ENCODE measurements around the gene CDKL4.
"Not testable (repeated sequence)": the region's sequence is repeated elsewhere in the genome, so short reads cannot be mapped to it uniquely, and the experiment has no call there.

Gene CDKL4

DNA sequence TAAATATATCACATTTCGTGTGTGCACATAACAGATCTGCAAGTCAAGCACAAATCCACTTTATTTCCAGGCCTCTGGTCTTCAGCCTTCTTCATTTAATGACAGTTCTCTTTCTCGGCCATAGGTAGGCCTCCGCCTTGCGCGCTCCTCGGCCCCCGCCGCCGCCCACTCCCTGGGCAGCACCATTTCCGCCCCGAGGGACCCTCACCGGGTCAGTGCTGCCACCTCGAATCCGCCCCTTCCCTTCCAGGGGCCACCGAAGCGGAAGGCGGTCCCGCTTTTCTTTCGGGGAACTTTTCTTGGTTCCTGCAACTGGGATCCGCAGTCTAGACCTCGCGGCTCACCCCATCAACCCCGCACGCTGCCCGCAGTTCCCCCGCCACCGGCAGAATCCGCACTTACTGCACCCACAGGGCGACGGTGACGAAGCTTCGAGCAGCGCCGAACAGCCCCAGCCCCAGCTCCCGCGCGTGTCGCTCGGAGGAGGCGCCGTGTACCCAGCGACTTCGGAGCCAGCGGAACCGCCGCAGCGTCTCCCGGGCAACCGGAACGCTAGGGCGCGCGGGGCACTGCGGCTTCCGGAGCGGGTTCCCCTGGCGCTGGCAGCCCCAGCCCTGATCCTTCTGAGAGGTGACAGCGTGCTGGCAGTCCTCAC is at the start of gene CDKL4:
Gene CDKL4, minus strand, starts transcription at position 502 of the 655 bp plus-strand sequence.
- DNase-seq, result peak; percentile 2

DNA sequence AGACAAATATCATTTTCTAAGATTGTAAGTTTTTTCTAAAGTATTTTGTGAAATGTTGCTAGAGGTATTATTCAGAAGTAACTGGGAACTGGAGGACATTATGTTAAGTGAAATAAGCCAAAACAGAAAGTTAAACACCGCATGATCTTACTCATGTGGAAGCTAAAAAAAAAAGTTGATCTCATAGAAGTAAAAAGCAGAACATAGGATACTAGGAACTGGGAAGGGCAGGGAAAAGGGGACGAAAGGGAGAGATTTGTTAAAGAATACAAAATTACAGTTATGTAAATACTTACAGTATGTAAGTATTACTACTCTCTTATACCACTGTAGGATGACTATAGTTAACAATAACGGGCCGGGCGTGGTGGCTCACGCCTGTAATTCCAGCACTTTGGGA is 46.7 kb upstream of the CDKL4 start:
- DNase-seq, result no peak

DNA sequence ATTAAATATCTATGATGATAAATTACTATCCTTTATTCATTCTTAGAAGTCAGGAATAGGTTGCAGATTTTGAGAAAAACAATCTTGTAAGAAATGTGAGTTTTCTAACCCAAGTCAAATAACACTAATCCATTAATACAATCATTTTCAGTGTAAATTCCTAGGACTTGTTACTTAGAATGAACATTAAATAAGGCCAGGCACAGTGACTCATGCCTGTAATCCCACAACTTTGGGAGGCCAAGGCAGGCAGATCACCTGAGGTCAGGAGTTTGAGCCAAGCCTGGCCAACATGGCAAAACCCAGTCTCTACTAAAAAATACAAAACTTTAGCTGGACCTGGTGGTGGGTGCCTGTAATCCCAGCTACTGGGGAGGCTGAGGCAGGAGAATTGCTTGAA is 45.8 kb upstream of the CDKL4 start:
- no peak for DNase-seq

DNA sequence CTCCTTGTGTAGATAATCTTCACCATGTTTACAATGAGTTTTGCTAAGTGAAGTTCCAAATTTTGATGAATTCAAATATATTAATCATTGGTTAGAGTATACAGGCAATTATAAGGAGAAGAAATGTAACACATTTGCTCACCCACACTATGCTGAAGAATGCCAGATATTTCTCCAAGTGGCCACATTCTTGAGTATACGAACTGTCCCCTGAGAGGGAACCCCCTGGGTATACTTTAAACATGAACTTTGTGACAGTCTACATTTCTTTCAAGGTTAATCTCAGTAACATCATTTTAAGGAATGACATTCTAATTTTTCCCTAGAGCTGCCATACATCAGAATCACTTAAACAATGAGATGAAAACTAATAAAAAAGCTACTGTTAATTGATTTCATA is 39.8 kb upstream of the CDKL4 start:
- DNase-seq, result no peak

DNA sequence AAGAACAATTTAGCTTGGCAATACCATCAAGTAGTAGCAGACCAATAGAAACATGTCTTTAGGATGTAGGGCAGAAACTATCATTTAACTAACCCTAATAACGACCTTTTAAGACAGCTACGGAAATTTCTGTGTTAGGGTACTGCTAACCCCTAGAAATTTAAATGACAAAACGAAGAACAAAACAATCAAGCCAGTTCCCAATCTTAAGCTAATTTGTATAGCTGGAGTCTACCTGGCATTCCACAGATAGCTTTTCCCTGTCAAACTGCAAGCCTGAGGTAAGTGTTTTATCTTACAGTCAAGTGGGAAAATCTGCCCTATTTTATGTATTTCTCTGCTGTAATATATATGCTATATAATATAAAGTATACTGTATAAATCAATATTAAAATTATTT is 37.6 kb upstream of the CDKL4 start:
- DNase-seq, result no peak

DNA sequence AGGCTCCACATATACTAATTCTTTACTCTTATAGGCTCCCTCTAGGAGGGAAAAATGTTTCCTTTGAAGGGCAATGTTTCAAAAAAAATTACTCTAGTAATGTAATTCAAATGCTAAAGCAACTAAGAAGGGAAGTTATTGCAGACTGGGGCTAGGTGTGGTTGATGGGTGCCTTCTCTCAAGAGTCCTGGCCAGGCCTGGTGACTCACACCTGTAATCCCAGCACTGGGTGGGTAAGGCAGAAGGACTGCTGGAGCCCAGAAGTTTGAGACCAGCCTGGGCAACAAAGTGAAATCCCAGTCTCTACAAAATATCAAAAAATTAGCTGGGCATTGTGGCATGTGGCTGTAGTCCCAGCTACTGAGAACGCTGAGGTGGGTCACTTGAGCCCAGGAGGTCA is 31.2 kb upstream of the CDKL4 start:
- DNase-seq, result no peak

DNA sequence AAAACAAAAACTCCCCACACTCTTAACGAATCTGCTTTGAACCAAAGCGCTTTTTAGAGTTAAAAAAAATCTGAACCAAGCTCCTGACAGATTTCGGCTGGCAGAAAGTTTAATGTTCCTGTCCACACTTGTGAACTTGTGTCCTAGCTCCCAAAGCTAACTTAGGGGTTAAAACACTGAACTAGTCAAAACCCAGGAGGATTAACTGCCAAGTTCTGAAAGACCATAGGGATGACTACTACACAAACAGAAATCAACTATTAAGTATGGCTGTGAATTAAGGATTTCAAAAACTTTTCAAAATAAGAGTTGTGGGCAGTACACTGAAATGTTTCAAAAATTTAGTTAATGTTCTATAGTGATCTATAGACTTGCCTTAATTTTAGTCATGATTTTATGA is 26.2 kb upstream of the CDKL4 start:
- no peak for DNase-seq

DNA sequence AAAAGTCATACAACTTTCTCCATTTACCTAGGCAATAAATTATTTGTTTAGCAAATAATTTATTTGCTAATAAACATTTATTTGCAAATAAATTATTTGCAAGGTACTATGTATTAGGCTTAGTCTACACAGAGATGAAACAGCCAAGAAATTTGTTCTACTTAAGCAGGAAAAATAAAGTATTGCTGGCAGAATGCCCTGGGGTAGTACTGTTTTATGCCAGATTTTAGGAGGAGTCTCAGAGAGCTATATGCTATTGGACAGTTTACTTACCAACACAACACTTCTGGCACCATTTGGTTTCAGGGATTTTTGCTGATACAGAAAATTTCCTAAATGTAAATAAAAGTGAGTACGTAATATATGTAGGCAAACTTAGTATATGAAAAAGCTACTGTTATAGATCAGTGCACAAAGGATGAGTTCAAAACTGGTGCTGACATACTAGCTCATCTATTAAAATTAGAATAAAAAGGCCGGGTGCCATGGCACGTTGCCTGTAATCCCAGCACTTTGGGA is 23.2 kb upstream of the CDKL4 start:
- DNase-seq, result no peak

DNA sequence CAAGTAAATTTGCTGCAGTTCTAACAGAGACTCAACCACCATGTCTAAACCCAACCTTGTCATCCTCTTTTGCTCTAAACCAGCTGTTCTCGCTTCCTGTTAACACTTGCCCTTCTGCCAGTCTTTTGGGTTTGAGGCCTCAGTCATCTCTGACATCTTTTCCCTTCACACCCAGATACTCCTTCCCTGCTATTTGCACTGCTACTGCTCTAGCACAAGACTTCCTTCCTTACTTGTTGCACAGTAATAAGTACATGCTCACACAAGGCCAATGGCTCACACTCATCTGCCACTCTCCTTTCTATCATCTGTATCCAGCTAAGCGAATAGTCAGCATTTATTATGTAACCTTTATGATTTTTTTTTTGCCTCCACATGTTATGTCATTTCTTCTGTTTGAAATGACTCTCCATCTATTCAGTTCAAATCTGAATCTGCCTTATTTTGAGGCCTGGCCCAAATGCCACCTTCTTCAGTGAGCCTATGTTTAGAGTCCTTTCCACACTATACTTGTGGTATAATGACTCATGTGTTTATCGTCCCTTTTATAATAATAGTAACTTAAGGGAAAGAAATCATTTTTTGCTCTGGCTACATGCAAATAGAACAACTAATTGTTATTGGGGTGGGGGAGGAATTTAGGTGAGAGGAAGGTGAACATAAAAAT is 22.5 kb upstream of the CDKL4 start:
- no peak for DNase-seq

DNA sequence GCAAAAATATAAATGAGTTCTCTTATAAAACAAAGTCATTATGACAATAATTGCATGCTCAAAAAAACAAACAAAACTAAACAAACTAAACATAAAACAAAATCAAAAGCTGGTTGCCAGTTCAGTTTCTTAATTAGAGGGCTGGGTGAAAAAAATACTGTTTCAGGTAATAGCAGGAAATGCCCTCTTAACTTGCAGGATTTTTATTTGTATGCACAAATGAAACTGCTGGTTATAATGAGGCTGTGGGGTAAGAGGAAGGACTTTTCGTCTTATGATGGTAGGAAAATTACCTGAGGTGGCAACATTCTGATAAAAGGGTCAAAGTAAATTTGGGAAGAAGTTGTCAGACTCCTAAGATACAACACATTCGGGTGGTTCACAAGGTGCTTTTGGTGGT is 21.5 kb upstream of the CDKL4 start:
- no peak for DNase-seq

DNA sequence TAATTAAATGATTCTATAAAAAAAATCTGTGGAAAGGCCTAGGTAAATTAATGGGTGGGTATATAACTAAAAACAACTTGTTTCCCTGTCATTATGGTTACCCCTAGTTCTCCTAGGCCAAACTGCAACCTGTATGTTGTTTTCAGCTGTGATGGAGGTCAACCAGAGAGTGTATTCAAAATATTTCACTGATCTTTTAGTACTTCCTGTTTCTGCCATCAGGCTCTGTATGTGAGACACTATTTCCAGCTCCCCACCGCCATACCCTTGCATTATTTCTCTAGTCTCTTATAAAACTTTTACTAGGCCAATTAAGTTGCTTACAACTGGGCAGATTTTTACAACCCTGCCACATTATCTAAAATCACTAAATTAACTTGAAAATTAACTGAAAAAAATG is 21.0 kb upstream of the CDKL4 start:
- no peak for DNase-seq

DNA sequence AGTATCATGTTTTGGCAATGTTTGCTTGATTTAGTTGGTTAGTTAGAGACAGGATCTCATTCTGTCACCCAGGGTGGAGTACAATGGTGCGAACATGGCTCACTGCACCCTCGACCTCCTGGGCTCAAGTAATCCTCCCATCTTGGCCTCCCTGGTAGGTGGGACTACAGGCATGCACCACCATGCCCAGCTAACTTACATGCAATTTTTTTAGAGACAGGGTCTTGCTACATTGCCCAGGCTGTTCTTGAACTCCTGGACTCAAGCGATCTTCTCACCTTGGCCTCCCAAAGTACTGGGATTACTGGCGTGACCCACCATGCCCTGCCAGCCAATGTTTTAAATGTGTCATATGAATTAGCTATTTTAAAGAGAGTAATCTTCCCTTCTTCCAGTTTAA is 16.3 kb upstream of the CDKL4 start:
- DNase-seq, result no peak

DNA sequence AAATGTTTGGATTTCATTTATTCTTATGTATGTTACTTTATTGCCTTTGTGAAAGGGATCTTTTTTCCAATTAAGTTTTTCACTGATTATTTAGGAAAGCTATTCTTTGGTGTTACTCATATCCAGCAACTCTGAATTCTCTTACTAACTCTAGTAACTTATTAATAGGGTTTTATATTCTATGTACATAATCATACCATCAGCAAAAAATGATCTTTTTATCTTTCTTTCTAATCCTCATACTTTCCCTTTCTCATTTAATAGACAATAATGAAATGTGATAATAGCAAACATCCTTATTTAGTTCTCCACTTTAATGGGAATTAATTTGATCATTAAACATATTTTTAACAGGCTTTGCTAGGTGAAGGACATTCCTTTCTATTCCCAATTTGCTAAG is 12.3 kb upstream of the CDKL4 start:
- no peak for DNase-seq

DNA sequence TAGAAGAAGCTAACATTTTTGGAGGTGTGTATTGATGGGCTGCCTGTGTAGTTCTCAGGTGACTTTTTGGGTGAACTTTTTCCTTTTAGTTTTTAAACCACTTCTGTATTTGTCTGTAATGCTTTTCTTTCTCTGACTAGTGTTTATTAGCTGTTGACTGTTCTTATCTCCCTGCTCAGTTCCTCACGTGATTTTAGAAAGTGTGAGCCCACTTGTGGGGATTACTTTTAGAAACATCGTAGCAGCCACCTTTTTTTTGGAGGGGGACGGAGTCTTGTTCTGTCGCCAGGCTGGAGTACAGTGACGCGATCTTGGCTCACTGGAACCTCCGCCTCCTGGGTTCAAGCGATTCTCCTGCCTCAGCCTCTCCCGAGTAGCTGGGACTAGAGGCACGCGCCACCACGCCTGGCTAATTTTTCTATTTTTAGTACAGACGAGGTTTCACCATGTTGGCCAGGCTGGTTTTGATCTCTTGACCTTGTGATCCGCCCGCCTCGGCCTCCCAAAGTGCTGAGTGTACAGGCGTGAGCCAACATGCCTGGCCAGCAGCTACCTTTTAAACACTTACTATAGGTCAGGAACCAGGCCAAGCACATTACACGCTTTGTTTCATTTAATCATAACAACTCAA is 9.2 kb upstream of the CDKL4 start:
- DNase-seq, result no peak

DNA sequence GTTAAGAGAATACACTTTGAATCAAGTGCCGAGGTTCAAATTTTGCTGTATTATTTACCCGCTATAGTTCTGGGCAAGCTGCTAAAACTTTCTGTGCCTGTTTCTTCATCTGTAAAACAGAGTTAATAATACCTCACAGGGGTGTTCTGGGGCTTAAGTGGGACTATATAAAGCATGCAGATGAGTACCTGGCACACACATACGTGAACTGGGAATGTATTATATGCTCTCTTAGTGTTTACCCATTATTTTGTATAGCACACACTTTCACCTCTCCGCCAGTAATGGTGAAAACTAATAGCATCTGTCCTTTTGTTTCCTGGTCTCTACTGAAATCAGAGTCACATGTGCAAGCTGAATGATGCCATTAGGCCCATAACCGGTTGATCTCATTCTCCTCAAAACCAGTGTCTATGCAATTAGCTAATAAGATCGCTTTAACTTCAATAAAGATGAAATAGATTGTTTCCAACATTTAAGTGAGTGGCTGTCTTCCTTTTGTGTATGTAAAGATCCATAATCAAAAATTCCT is 3.8 kb upstream of the CDKL4 start:
- no peak for DNase-seq

DNA sequence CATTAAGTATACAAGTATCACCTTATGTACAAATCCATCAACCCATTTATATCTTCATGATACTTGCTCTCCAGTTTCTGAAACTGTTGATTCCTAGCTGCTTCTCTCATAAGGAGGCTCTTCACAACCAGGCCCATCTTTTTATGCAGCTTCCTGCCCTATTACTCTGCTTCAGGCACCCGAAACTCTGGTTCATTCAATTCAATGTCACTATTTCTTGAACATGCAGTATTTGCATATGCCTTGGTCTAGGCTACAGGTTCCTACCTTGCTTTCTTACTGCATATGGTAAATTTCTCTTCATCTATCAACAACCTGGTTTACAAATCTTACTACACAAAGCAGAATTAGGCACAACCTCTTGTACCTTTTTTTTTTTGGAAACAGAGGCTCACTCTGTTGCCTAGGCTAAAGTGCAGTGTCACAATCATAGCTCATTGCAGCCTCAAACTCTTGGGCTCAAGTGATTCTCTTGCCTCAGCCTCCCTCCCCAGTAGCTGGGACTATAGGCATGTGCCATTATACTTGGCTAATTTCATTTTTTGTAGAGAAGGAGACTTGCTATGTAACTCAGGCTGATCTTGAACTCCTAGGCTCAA is 2.7 kb upstream of the CDKL4 start:
- no peak for DNase-seq

DNA sequence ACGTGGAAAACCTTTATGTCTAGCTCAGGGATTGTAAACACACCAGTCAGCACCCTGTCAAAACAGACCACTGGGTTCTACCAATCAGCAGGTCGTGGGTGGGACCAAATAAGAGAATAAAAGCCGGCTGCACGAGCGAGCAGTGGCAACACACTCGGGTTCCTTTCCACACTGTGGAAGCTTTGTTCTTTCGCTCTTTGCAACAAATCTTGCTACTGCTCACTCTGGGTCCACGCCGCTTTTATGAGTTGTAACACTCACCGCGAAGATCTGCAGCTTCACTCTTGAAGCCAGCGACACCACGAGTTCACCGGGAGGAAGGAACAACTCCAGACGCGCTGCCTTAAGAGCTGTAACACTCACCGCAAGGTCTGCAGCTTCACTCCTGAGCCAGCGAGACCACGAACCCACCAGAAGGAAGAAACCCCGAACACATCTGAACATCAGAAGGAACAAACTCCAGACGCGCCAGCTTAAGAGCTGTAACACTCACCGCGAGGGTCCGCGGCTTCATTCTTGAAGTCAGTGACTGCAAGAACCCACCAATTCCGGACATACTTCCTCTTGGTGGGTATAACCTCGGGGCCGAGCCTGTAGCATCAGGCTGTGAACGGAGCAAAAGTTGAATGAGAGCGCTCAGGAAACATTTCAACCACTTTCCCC is 1.3 kb upstream of the CDKL4 start:
- DNase-seq, result not testable (repeated sequence)

DNA sequence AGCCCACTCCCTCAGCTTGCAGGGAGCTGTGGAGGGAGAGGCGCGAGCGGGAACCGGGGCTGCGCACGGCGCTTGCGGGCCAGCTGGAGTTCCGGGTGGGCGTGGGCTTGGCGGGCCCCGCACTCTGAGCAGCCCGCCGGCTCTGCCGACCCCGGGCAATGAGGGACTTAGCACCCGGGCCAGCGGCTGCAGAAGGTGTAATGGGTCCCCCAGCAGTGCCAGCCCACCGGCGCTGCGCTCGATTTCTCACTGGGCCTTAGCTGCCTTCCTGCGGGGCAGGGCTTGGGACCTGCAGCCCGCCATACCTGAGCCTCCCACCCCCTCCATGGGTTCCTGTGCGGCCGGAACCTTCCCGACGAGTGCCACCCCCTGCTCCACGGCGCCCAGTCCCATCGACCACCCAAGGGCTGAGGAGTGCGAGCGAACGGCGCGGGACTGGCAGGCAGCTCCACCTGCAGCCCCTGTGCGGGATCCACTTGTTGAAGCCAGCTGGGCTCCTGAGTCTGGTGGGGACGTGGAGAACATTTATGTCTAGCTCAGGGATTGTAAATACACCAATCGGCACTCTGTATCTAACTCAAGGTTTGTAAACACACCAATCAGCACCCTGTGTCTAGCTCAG is 582 bp upstream of the CDKL4 start:
- not testable (repeated sequence) for DNase-seq

DNA sequence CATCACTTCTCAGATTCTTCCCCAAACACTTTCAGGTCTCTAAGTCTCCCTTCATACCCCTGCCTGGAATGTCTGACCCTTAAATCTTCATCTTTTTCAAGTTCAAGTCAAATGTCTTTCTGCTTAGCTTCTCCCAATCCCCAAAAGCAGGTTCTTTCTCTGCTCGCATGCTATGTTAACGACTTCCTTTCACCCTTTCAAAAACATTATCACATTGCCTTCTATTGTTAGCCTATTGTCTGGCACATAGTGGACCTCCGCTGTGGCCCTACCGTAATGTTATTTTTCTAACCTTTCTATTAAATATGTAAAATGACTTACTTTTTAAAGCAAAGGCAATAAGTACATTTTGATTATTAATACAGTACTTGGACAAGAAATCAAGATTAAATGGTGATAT is 2.2 kb downstream of the CDKL4 start:
- no peak for DNase-seq

DNA sequence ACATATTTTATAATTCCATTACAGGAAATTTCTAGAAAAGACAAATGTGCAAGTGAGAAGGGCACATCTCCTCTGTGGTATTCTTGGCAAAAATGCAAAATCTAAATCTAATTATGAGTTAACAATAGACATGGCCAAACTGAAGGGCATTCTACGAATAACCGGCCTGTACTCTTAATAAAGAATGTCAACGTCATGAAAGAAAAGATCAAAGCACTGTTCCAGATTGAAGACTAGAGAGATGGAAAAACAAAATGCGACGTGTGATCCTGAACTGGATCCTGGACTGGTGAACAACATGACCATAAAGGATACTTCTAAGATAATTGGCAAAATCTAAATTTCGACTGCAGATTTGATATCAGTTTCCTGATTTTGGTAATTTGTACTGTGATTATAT is 3.0 kb downstream of the CDKL4 start:
- no peak for DNase-seq

DNA sequence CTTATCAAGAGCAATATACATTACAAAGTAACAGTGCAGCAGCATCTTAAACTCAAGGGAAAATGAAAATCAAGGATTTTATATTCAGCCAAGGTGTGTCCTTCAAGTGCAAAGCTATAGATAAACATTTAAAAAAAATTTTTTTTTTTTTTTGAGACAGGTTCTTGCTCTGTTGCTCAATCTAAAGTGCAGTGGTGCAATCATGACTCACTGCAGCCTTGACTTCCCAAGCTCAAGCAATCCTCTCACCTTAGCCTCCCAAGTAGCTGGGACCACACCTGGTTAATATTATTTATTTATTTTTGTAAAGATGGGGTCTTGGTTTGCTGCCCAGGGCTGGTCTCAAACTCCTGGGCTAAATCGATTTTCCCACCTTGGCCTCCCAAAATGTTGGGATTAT is 9.0 kb downstream of the CDKL4 start:
- DNase-seq, result no peak

DNA sequence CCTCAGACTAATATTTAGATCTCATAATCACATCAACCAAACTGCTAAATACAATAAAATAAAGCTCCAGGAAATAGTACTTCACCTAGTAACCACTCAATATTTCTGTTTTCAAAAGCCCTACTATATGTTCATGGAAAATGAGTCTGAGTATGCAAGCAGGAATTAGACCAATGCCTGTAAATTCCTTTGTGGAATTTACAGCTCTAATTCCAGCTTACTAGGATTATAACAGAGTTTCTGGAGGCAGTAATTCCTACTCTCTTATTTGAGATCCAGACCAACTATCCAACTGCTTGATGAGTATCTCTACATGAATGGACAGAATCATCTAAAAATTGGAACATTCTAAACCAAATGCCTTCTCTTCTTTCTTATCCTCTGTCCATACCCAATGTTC is 11.6 kb downstream of the CDKL4 start:
- DNase-seq, result no peak

Measured in NCI-H526 treated with DMSO at 0.1 percent for 48 hours (cell line).